Ishikawa (cell line): ENCODE results near the gene TMEM247.

Source experiments
- CEBPB ChIP-seq: IDR thresholded peaks from 2 replicates; pipeline ENCODE4 v1.6.1; 2012
- CREB1 ChIP-seq: IDR thresholded peaks from 2 replicates; pipeline ENCODE4 v1.6.1; 2012; ENCODE audit warnings: low read depth
- EGR1 ChIP-seq: IDR thresholded peaks from 2 replicates; pipeline ENCODE4 v1.6.1; 2012
- EP300 ChIP-seq: IDR thresholded peaks from 2 replicates; pipeline ENCODE4 v1.6.1; 2012; ENCODE audit warnings: borderline replicate concordance
- FOXM1 ChIP-seq: IDR thresholded peaks from 2 replicates; pipeline ENCODE4 v1.6.1; 2012; ENCODE audit warnings: low read depth, borderline replicate concordance
- NFIC ChIP-seq: IDR thresholded peaks from 2 replicates; pipeline ENCODE4 v1.6.1; 2012
- RAD21 ChIP-seq: IDR thresholded peaks from 2 replicates; pipeline ENCODE4 v1.6.1; 2012; ENCODE audit warnings: low read depth
- TAF1 ChIP-seq: IDR thresholded peaks from 2 replicates; pipeline ENCODE4 v1.6.1; 2012; ENCODE audit warnings: low read depth, mild to moderate bottlenecking
- TCF12 ChIP-seq: IDR thresholded peaks from 2 replicates; pipeline ENCODE4 v1.6.1; 2012; ENCODE audit warnings: low read depth
- TEAD4 ChIP-seq: IDR thresholded peaks from 2 replicates; pipeline ENCODE4 v1.6.1; 2012
- YY1 ChIP-seq: IDR thresholded peaks from 2 replicates; pipeline ENCODE4 v1.6.1; 2012; ENCODE audit warnings: low read depth
- ZBTB7A ChIP-seq: IDR thresholded peaks from 2 replicates; pipeline ENCODE4 v1.6.1; 2012; ENCODE audit warnings: low read depth
- TF ChIP-seq, protein P1 (sequence below): IDR thresholded peaks from 2 replicates; pipeline ENCODE4 v1.6.1; 2012
- TF ChIP-seq, protein P2 (sequence below): IDR thresholded peaks from 2 replicates; pipeline ENCODE4 v1.6.1; 2012; ENCODE audit warnings: low read depth, mild to moderate bottlenecking
- TF ChIP-seq, protein P3 (sequence below): IDR thresholded peaks from 2 replicates; pipeline ENCODE4 v1.6.1; 2012

The TMEM247 gene

DNA sequence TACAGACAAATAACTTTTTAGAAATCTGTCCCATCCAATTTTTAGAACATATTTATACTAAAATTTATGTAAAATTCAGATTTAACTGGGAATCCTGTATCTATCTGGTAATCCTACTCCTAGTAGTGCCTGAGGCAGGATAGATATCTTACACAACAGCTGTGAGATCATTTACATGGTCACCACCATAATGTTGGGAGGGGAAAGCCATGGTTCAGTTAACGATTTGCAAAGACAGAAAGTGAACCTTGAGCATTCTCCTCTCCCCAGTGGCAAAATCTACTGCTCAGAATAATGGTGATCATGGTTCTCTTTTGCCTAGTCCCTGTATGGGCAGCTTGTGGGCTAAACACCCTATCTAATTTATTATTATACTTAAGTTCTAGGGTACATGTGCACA, 7.7 kb upstream of the TMEM247 start:
- TF ChIP-seq NFIC: no peak
- TF ChIP-seq, protein P1, sequence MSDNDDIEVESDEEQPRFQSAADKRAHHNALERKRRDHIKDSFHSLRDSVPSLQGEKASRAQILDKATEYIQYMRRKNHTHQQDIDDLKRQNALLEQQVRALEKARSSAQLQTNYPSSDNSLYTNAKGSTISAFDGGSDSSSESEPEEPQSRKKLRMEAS: no peak
- TF ChIP-seq FOXM1: no peak
- no peak for TF ChIP-seq RAD21
- TF ChIP-seq, protein P2, sequence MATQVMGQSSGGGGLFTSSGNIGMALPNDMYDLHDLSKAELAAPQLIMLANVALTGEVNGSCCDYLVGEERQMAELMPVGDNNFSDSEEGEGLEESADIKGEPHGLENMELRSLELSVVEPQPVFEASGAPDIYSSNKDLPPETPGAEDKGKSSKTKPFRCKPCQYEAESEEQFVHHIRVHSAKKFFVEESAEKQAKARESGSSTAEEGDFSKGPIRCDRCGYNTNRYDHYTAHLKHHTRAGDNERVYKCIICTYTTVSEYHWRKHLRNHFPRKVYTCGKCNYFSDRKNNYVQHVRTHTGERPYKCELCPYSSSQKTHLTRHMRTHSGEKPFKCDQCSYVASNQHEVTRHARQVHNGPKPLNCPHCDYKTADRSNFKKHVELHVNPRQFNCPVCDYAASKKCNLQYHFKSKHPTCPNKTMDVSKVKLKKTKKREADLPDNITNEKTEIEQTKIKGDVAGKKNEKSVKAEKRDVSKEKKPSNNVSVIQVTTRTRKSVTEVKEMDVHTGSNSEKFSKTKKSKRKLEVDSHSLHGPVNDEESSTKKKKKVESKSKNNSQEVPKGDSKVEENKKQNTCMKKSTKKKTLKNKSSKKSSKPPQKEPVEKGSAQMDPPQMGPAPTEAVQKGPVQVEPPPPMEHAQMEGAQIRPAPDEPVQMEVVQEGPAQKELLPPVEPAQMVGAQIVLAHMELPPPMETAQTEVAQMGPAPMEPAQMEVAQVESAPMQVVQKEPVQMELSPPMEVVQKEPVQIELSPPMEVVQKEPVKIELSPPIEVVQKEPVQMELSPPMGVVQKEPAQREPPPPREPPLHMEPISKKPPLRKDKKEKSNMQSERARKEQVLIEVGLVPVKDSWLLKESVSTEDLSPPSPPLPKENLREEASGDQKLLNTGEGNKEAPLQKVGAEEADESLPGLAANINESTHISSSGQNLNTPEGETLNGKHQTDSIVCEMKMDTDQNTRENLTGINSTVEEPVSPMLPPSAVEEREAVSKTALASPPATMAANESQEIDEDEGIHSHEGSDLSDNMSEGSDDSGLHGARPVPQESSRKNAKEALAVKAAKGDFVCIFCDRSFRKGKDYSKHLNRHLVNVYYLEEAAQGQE: no peak
- no peak for TF ChIP-seq TEAD4
- TF ChIP-seq TAF1: no peak
- no peak for TF ChIP-seq YY1
- no peak for TF ChIP-seq EP300
- no peak for TF ChIP-seq CEBPB
- TF ChIP-seq, protein P3, sequence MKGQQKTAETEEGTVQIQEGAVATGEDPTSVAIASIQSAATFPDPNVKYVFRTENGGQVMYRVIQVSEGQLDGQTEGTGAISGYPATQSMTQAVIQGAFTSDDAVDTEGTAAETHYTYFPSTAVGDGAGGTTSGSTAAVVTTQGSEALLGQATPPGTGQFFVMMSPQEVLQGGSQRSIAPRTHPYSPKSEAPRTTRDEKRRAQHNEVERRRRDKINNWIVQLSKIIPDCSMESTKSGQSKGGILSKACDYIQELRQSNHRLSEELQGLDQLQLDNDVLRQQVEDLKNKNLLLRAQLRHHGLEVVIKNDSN: no peak
- no peak for TF ChIP-seq CREB1
- TF ChIP-seq TCF12: no peak
- TF ChIP-seq ZBTB7A: no peak
- no peak for TF ChIP-seq EGR1

DNA sequence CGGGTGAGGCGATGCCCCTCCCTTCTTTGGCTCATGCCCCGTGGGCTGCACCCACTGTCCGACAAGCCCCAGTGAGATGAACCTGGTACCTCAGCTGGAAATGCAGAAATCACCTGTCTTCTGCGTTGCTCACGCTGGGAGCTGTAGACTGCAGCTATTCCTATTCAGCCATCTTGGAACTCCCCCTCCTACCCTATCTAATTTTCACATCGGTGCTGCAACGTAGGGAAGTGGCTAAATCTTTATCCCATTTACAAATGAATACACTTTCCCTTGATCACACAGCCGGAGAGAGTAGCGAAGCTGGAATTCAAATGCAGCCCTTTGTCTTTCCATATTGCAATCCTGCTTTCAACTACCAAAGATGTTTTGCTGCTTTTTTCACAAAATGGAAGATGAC, 1.4 kb upstream of the TMEM247 start:
- no peak for TF ChIP-seq FOXM1
- TF ChIP-seq, protein P1: no peak
- no peak for TF ChIP-seq EP300
- no peak for TF ChIP-seq ZBTB7A
- no peak for TF ChIP-seq CREB1
- no peak for TF ChIP-seq CEBPB
- no peak for TF ChIP-seq RAD21
- TF ChIP-seq, protein P3: no peak
- TF ChIP-seq, protein P2: no peak
- TF ChIP-seq YY1: no peak
- no peak for TF ChIP-seq TEAD4
- TF ChIP-seq EGR1: no peak

DNA sequence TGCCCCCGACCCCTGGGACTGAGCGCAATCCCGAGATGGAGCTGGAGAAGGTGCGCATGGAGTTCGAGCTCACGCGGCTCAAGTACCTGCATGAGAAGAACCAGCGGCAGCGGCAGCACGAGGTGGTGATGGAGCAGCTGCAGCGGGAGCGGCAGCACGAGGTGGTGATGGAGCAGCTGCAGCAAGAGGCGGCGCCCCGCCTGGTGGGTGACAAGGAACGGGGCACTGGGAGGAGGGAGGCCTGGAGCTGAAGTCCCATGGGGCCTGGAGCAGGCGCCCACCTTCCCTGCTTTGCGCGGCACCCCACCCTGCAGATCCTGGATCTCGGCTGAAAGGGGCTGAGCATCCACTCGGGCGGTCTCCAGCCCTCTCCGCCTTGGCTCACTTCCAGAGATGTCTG, 1.2 kb downstream of the TMEM247 start:
- no peak for TF ChIP-seq EP300

DNA sequence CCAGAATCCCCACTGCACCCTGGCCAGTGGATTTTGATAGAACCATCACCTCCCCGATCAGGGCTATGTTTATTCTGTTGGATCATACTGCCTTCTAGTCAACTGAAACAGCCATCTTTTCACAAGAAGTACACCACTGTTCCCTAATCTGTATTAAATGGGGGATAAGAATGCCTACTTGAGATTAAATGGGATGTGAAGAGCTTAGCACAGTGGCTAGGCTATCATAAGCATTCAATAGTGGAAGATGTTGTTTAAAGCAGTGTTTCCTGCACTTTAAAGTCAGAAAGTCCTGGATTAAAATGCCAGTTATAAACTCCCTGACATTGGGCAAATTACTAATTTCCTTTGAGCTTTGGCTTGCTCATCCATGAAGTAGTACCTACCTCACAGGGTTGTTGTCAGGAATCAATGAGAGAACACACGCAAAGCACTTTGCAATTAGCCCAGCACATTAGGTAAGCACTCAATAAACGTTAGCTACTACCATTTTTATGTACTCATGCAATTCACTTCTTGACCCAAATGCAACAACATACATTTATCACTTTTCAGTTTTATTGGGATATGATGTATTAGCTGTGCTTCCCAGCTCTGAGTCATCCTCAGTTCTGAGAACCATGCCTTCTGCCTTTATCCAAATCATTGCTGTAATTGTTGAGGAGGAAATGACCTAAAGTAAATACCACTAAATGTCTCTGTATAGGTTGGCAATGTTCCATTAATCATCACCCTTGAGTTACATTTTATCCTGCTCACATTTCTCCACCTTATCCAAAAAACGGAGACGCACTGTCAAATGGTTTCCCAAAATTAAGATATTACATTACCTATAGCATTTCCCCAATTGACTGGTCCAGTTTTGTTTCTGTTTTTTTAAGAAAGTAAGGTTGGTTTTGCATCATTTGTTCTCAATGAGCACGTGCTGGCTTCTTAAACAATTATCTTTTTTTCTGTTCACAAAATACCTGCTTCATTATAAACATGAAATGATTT, 2.1 kb downstream of the TMEM247 start:
- TF ChIP-seq, protein P3: no peak
- TF ChIP-seq TCF12 (no peak), TEAD4 (no peak), ZBTB7A (no peak), TAF1 (no peak), NFIC (no peak), CEBPB (no peak), CREB1 (no peak), EP300 (no peak), RAD21 (no peak)
- TF ChIP-seq, protein P1: no peak
- TF ChIP-seq, protein P2: no peak
